MM.1S (cell line): ENCODE results near the gene PLEK.

ENCODE experiments used
- EZH2 ChIP-seq: fragments of 300-600 bp; sonication (generic); optimal IDR thresholded peaks from 2 replicates; pipeline ENCODE3; 2017; ENCODE audit warnings: low read depth, mild to moderate bottlenecking, antibody characterized with exemption, low read length, mixed read lengths
- EZH2phosphoT487 ChIP-seq: fragments of 300-600 bp; sonication (generic); IDR thresholded peaks from 2 replicates; pipeline ENCODE4 v1.6.1; 2018; ENCODE audit warnings: antibody characterized with exemption, low read length
- TF ChIP-seq, protein P1 (sequence below): fragments of 300-600 bp; sonication (generic); IDR thresholded peaks from 2 replicates; pipeline ENCODE4 v1.5.1; 2016; ENCODE audit warnings: antibody characterized with exemption, low read length, mixed read lengths

DNA sequence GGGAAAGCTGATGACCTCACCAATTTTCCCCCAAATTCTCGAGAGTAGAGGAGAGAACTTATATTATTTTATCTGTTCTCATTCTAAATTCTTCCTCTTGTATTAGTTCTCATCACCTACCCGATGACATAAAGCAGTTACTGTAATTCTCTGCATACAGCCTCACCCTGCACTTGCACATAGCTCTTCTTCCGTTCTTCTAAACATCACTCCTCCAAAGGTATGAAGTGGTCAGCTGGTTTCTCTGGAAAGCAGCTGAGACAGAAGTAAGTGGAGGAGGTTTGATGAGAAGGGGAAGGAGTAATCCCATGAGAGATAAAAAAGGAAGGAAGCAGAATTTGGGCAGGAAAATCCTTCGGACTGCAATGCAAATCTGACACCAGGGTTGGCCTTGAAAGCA, 63.0 kb downstream of the PLEK start:
- no peak for TF ChIP-seq EZH2
- TF ChIP-seq, protein P1, sequence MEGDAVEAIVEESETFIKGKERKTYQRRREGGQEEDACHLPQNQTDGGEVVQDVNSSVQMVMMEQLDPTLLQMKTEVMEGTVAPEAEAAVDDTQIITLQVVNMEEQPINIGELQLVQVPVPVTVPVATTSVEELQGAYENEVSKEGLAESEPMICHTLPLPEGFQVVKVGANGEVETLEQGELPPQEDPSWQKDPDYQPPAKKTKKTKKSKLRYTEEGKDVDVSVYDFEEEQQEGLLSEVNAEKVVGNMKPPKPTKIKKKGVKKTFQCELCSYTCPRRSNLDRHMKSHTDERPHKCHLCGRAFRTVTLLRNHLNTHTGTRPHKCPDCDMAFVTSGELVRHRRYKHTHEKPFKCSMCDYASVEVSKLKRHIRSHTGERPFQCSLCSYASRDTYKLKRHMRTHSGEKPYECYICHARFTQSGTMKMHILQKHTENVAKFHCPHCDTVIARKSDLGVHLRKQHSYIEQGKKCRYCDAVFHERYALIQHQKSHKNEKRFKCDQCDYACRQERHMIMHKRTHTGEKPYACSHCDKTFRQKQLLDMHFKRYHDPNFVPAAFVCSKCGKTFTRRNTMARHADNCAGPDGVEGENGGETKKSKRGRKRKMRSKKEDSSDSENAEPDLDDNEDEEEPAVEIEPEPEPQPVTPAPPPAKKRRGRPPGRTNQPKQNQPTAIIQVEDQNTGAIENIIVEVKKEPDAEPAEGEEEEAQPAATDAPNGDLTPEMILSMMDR: no peak
- no peak for TF ChIP-seq EZH2phosphoT487
